Activated naive CD4-positive, alpha-beta T cell treated with anti-CD3 and anti-CD28 coated beads for 36 hours (primary cell): ENCODE data around the gene DRG1. TPM values are rescaled to one million over a fixed set of nuclear protein-coding genes. Genes with fewer than 3 reads are reported as not detected.
"Not testable (repeated sequence)": the region's sequence is repeated elsewhere in the genome, so short reads cannot be mapped to it uniquely, and the experiment has no call there.

Source experiments
- CTCF ChIA-PET: fragments of 350-600 bp; sonication (Branson Sonifier 250); formaldehyde crosslinking; loops from one replicate; lab custom pipeline; 2021; ENCODE audit warnings: antibody characterized with exemption; lab: Charles Lee
- DNase-seq: peaks from one replicate; pipeline ENCODE4 v3.0.0-alpha.2; 2020
- H3K27ac Mint-ChIP-seq: one replicate; pipeline ENCODE4 v1.8.0; 2021; ENCODE audit warnings: mild to moderate bottlenecking, mixed read lengths
- H3K27me3 Mint-ChIP-seq: one replicate; pipeline ENCODE4 v1.8.0; 2021; ENCODE audit warnings: low read depth, mixed read lengths
- H3K36me3 Mint-ChIP-seq: one replicate; pipeline ENCODE4 v1.8.0; 2021; ENCODE audit warnings: low read depth, mixed read lengths
- H3K4me1 Mint-ChIP-seq: one replicate; pipeline ENCODE4 v1.8.0; 2021; ENCODE audit warnings: low read depth, mixed read lengths
- H3K4me3 Mint-ChIP-seq: one replicate; pipeline ENCODE4 v1.8.0; 2021; ENCODE audit warnings: mild to moderate bottlenecking, moderate library complexity, mixed read lengths
- H3K9me3 Mint-ChIP-seq: one replicate; pipeline ENCODE4 v1.8.0; 2021; ENCODE audit warnings: mixed read lengths
- intact Hi-C: fragments of 100-400 bp; cut with micrococcal nuclease; formaldehyde crosslinking; loops from one replicate; pipeline ENCODE4 v1.15.1; 2023
- total RNA-seq, 2 experiments: library from RNA; stranded (reverse); gene quantifications; one replicate each; pipeline ENCODE4 v1.2.3, GENCODE V29; 2021

Gene DRG1
- 10 to 100 TPM; 77.1 to 78.7 TPM for total RNA-seq

GRCh38 chr22:31399211-31400022, at the start of gene DRG1:
Gene DRG1, plus strand, starts transcription at chr22:31399604. Its CDS starts 80 bp downstream, at chr22:31399684.
- intact Hi-C loops: loop anchor here (1.0 to 5.0 kb wide), 4 partner anchors 53 to 353 kb away; partner anchors contain the start of genes DEPDC5, PATZ1, PRR14L and SFI1
- Mint-ChIP-seq H3K4me1 (peaks cover 21% of the 10 kb centered on the region), H3K27me3 (no peaks in the 10 kb centered on the region), H3K4me3 (peak within 1 kb of the TSS; percentile 92), H3K27ac (peak within 1 kb of the TSS; percentile 82), H3K36me3 (peaks cover 24% of the 10 kb centered on the region), H3K9me3 (no peaks in the 10 kb centered on the region)
- DNase-seq: peak; percentile 98
- CTCF ChIA-PET: interaction anchor here (0.6 to 0.8 kb wide), 2 partner anchors 55 to 76 kb away, joined by 3 read pairs; no protein-coding TSS in a partner anchor

GRCh38 chr22:31349960-31350359, 49.4 kb upstream of the DRG1 start:
- Mint-ChIP-seq H3K36me3 (peaks cover 3% of the 10 kb centered on the region), H3K4me3 (no peak overlapping the region), H3K27me3 (no peaks in the 10 kb centered on the region), H3K27ac (no peak overlapping the region), H3K9me3 (no peaks in the 10 kb centered on the region), H3K4me1 (peaks cover 5% of the 10 kb centered on the region)
- no peak for DNase-seq
- intact Hi-C loops: loop anchor here (5.0 kb wide), 2 partner anchors 402 to 592 kb away; partner anchors contain the start of genes DEPDC5, PRR14L and YWHAH
- CTCF ChIA-PET: no interaction called here

GRCh38 chr22:31350410-31350863, 49.0 kb upstream of the DRG1 start:
- no peak overlapping the region for H3K27ac Mint-ChIP-seq
- H3K4me1 Mint-ChIP-seq: peaks cover 5% of the 10 kb centered on the region
- H3K9me3 Mint-ChIP-seq: no peaks in the 10 kb centered on the region
- H3K4me3 Mint-ChIP-seq: no peak overlapping the region
- no peaks in the 10 kb centered on the region for H3K27me3 Mint-ChIP-seq
- H3K36me3 Mint-ChIP-seq: peaks cover 2% of the 10 kb centered on the region
- intact Hi-C loops: no loop called here
- no peak for DNase-seq
- CTCF ChIA-PET: no interaction called here

- Mint-ChIP-seq H3K9me3 (no peaks in the 10 kb centered on the region), H3K27me3 (no peaks in the 10 kb centered on the region), H3K36me3 (no peaks in the 10 kb centered on the region), H3K4me1 (no peaks in the 10 kb centered on the region), H3K27ac (no peak overlapping the region), H3K4me3 (no peak overlapping the region)
- CTCF ChIA-PET: interaction anchor here (0.7 kb wide), 2 partner anchors 41 to 1442 kb away, joined by 3 to 4 read pairs; no protein-coding TSS in a partner anchor
- no peak for DNase-seq
- intact Hi-C loops: no loop called here
Measured at GRCh38 chr22:31354515-31354914, 44.9 kb upstream of the DRG1 start.

- H3K36me3 Mint-ChIP-seq: no peaks in the 10 kb centered on the region
- intact Hi-C loops: no loop called here
- no peak overlapping the region for H3K4me3 Mint-ChIP-seq
- DNase-seq: no peak
- H3K27ac Mint-ChIP-seq: no peak overlapping the region
- H3K27me3 Mint-ChIP-seq: no peaks in the 10 kb centered on the region
- H3K9me3 Mint-ChIP-seq: no peaks in the 10 kb centered on the region
- H3K4me1 Mint-ChIP-seq: no peaks in the 10 kb centered on the region
- CTCF ChIA-PET: interaction anchor here (1.0 kb wide), 1 partner anchor 31 kb away, joined by 3 read pairs; no protein-coding TSS in a partner anchor
Measured at GRCh38 chr22:31360029-31360428, 39.4 kb upstream of the DRG1 start.

- Mint-ChIP-seq H3K36me3 (no peaks in the 10 kb centered on the region), H3K27me3 (no peaks in the 10 kb centered on the region), H3K27ac (no peak overlapping the region), H3K4me1 (no peaks in the 10 kb centered on the region), H3K4me3 (no peak overlapping the region), H3K9me3 (no peaks in the 10 kb centered on the region)
- intact Hi-C loops: no loop called here
- DNase-seq: no peak
- CTCF ChIA-PET: no interaction called here
Measured at GRCh38 chr22:31361743-31362142, 37.7 kb upstream of the DRG1 start.

GRCh38 chr22:31363885-31364465, 35.4 kb upstream of the DRG1 start:
- no peak for DNase-seq
- Mint-ChIP-seq H3K4me3 (no peak overlapping the region), H3K9me3 (no peaks in the 10 kb centered on the region), H3K4me1 (no peaks in the 10 kb centered on the region), H3K27ac (no peak overlapping the region), H3K27me3 (no peaks in the 10 kb centered on the region), H3K36me3 (no peaks in the 10 kb centered on the region)
- intact Hi-C loops: no loop called here
- CTCF ChIA-PET: no interaction called here

- CTCF ChIA-PET: no interaction called here
- Mint-ChIP-seq H3K27ac (no peak overlapping the region), H3K36me3 (no peaks in the 10 kb centered on the region), H3K27me3 (no peaks in the 10 kb centered on the region), H3K4me1 (no peaks in the 10 kb centered on the region), H3K4me3 (no peak overlapping the region), H3K9me3 (no peaks in the 10 kb centered on the region)
- no peak for DNase-seq
- intact Hi-C loops: no loop called here
Measured at GRCh38 chr22:31367426-31367825, 32.0 kb upstream of the DRG1 start.

- CTCF ChIA-PET: interaction anchor here (1.0 kb wide), 1 partner anchor 12 kb away, joined by 3 read pairs; no protein-coding TSS in a partner anchor
Measured at GRCh38 chr22:31377612-31378011, 21.8 kb upstream of the DRG1 start.

GRCh38 chr22:31378123-31378522, 21.3 kb upstream of the DRG1 start:
- Mint-ChIP-seq H3K9me3 (no peaks in the 10 kb centered on the region), H3K27me3 (no peaks in the 10 kb centered on the region), H3K27ac (no peak overlapping the region), H3K4me1 (peaks cover 2% of the 10 kb centered on the region), H3K36me3 (no peaks in the 10 kb centered on the region), H3K4me3 (no peak overlapping the region)
- intact Hi-C loops: no loop called here
- CTCF ChIA-PET: interaction anchor here (1.0 kb wide), 1 partner anchor 12 kb away, joined by 3 read pairs; no protein-coding TSS in a partner anchor
- no peak for DNase-seq

More at GRCh38 chr22:31377612-31378011, 21.8 kb upstream of the DRG1 start:
- H3K4me3 Mint-ChIP-seq: no peak overlapping the region
- no peak for DNase-seq
- no peak overlapping the region for H3K27ac Mint-ChIP-seq
- no peaks in the 10 kb centered on the region for H3K36me3 Mint-ChIP-seq
- H3K4me1 Mint-ChIP-seq: peaks cover 2% of the 10 kb centered on the region
- no peaks in the 10 kb centered on the region for H3K9me3 Mint-ChIP-seq
- intact Hi-C loops: no loop called here
- H3K27me3 Mint-ChIP-seq: no peaks in the 10 kb centered on the region

GRCh38 chr22:31378651-31379050, 20.8 kb upstream of the DRG1 start:
- H3K27me3 Mint-ChIP-seq, H3K9me3 Mint-ChIP-seq, H3K4me1 Mint-ChIP-seq, H3K27ac Mint-ChIP-seq, H3K36me3 Mint-ChIP-seq, H3K4me3 Mint-ChIP-seq, intact Hi-C loops: not testable (repeated sequence)
- CTCF ChIA-PET: interaction anchor here (0.7 to 1.0 kb wide), 2 partner anchors 13 to 319 kb away, joined by 3 read pairs; no protein-coding TSS in a partner anchor
- DNase-seq: peak; percentile 20

GRCh38 chr22:31393893-31394292, 5.5 kb upstream of the DRG1 start:
- H3K4me3 Mint-ChIP-seq: no peak overlapping the region
- no peak for DNase-seq
- CTCF ChIA-PET: no interaction called here

More at GRCh38 chr22:31393893-31394292, 5.5 kb upstream of the DRG1 start:
- H3K36me3 Mint-ChIP-seq: no peaks in the 10 kb centered on the region
- H3K4me1 Mint-ChIP-seq: no peaks in the 10 kb centered on the region
- intact Hi-C loops: no loop called here
- H3K27ac Mint-ChIP-seq: no peak overlapping the region
- no peaks in the 10 kb centered on the region for H3K27me3 Mint-ChIP-seq
- no peaks in the 10 kb centered on the region for H3K9me3 Mint-ChIP-seq
